Hippocampal formation (tissue), 2 donors: ENCODE measurements around the gene CDR2.
A peak's percentile ranks its signal among the peaks of the same experiment; 100 is the strongest.

Experiments
- DNase-seq, 2 donors: peaks; one replicate each; lab custom pipeline; 2025; lab: John Stamatoyannopoulos, UW

CDR2 gene

DNA sequence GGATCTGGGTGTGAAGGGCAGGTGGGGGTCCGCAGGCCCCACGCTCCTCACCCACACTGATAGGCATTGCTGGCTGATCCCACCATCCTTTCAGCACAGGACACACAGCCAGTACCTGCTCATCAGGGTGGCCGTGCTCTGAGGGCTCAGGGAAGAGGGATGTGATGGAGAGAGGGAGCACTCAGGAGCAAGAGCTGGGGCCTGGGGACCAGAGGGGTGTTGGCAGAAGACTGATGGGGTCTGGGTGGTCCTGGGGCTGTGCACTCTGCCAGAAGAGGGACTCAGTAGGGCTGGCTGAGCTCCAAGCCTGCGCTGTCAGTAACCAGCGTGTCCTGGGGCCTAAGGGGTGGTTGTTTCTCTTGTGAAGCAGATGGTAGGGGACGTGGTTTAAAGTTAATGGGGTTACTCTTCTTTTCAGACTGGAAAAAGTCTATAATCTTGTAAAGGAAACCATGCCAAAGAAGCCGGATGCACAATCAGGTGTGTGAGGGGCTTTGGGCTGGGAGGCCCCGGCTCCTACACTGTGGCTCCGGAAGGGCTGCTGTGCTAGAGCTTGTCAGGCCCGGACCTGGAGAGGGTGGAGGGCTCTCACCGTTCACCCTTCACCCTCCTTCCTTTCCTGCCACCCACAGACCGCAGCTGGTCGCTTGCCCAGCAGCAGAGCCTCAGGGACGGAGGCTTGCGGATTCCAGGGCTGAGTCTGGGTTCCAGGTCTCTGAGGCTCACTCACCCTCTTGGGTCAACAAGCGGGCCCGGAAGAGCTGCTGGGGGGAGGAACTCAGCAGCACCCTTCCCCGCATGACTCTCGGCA, 49.4 kb downstream of the CDR2 start:
- DNase-seq: no peak

DNA sequence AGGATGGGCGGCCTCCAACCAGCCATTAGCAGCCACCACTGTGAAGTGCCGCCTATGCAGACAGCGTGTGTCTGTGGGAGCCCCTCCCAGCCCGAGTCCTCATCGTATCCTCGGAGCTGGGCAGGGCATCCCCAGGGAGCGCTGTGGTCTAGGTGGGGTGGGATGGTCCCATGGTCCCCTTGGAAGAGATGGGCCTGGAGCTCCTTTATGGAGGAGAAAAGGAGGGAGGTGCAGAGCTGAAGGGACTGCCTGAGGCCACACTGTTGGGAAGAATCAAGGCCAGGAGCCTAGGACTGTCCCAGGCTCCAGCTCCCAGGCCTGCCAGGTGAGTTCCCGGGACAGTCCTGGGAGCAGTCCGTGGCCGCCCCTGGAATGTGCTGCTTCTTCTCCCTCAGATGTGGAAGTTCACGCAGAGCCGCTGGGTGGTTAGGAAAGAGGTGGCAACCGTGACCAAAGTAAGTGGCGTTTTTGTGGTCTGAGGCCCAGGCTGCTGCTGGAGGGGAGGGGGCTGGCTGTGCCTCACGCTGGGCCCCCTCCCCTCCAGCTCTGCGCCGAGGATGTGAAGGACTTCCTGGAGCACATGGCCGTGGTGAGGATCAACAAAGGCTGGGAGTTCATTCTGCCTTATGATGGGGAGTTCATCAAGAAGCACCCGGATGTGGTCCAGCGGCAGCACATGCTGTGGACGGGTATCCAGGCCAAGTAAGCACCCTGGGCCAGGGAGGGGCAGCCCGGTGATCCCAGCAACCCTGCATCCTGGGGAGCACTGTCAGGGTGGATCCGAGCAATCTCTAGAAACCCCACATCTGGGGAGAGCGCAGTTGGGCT, 50.2 kb downstream of the CDR2 start:
- no peak for DNase-seq

DNA sequence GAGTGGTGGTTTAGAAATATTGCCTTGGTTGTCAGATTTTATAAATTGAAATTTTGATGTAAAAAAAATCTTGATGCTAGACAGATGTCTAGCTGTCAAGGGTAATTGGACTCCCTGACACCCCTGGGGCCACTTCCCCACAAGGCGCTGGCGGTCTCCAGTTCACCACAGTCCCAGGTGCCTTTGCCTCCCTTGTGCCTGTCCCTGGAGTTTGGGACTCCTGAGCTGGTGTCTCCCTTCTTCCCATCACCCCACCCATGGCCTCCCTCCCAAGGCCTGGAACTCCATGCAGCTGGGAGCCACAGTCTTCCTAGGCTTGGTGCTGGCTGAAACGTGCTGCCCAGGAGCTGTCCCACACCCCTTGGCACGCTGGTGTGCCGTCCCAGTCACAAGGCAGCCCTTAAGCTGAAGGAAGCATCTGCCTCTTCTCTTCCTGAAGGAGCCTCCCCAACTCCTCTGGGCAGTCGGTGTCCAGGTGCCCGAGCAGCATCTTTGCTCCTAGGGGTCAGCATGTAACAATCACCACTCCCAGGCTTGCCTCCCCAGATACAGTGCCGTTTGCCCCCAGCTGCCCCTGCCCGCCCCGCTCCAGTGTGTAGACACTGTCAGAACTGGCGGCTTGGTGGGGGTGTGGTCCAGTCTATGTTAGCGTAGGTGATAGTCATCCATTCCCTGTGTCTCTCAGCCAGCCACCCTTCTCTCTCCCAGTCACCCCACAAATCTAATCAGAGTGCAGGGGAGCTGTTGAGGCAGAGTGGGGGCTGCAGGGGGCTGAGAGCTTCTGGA, 51.1 kb downstream of the CDR2 start:
- DNase-seq: no peak

DNA sequence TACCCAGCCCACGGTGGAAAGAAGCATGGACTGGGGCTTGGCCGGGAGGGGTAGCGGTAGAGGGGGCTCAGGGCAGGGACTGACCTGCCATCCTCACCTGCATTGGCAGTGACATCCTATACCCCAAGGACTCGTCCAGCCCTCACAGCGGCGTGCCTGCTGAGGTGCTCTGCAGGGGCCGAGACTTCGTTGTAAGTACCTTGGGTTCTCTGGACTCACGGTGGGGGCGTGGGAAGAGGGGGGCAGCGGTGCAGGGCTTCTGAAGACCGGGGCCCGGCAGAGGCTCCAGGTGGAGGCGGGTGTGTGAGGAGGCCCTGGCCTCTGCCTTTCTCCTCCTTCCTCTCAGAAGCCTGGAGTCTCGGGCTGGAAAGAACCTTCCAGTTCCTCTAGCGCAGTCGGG, 51.7 kb downstream of the CDR2 start:
- DNase-seq: no peak

DNA sequence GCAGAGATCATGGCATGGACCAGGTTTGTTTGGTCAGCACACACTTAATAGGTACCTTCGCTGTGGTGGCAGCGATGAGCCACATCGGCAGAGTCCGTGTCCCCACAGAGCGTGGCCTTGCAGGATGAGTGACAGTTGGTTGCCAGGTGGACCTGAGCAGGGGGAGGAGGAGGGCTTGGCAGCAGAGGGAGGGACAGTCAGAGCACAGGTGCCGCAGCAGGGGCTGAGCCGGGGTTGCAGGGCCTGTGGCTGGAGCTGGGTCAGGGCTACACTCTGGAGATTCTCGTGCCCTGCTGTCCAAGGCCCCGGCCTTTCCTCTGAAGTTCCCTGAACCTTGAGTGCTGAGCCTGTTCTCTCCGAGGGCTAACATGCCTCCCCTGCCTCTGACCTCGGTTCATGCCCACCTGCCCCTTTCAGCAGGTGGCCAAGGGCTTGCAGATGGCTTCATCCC, 52.4 kb downstream of the CDR2 start:
- DNase-seq: no peak

DNA sequence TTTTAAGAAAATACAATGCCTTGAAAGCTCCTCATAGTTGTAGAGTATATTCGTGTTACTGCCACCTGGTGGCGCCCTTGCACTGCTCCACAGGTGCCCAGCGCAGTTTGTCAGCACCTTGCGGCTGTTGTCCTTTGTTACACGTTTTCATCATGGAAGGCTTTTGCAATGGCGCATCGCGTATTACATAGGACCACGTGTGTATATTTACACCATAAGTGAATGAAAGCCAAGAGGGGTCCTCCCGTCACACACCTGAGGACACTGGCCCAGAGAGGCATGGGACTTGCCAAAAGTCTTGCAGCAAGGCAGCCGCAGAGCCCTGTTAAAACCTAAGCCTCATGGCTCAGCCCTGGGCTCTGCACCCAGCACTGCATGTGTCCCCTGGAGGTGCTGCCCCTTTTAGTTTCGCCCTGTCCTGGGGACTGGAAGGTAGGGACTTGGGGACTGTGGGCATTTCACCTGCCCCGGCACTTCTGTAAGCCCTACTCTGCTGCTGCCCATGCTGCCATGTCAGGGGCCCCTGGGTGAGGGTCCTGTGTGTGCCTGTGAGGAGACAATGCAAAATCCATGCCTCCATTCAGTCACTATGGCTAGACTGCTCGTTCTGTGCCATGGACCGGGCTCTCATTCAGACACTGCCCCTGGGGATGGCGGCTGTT, 52.9 kb downstream of the CDR2 start:
- DNase-seq: peak; percentile 3 to 42

DNA sequence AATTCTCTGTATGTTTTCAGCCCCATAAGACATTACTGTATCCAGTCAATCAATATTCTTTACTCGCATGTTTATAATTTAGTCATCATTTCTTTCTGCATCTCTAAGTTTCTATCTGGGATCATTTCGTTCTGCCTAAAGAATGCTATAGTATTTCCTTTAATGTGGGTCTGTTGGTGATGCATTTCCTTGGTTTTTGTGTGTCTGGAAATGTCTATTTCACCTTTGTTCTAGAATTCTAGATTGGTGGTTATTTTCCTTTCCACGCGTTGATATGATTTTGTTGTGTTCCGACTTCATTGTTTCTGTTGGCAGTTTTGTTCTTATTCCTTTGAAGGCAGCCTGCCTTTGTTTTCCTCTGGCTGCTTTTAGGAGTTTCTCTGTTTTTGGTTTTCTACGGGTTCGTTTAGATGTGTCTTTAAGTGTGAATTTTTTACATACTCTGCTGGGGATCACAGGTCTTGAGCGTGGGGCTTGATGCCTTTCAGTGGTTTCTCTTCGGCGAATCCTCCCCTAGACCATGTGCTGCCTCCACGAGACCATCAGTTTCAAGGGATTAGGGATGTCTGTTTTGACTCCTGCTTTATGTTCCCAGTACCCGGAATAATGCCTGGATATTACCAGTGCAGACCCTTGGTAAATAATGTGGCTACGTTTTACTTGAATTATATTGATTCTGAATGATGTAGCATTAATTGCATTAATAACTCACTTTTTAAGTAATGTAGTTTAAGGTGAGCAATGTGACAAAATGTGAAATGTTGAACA, 53.7 kb downstream of the CDR2 start:
- no peak for DNase-seq

DNA sequence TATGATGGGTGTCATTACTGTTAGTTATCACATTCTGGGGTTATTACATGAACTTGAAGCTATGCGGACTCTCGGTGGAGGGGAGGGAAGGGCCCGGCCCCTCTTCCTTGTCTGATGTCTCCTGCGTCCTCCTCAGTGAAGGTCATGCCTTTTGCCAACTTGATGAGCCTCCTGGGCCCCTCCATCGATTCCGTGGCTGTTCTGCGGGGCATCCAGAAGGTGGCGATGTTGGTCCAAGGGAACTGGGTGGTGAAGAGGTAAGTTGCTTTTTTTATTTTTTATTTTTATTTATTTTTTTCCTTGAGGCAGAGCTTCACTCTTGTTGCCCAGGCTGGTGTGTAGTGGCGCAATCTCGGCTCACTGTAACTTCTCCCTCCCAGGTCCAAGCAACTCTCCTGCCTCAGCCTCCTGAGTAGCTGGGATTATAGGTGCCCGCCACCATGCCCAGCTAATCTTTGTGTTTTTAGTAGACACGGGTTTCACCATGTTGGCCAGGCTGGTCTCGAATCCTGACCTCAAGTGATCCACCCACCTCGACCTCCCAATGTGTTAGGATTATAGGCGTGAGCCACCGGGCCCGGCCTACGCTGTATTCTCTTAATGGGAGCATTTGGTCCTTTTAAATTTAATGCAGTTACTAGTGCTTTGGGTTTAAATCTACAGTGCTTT, 55.6 kb downstream of the CDR2 start:
- no peak for DNase-seq

DNA sequence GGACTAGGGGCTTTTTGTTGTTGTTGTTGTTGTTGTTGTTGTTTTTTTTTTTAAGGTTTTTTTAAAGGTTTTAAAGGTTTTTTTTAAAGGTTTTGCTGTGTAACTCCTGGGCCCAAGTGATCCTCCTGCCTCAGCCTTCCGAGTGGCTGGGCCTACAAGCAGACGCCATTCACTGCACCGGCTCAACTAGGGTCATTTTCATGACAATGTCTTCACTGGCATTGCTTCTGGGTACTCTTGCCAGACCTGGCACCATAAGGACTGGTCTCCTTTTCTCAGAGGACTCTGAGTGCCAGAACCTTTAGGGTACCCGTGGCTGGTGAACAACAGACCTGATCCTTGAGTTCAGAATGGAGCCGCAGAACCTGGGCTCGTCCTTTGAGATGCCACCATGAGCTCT, 56.8 kb downstream of the CDR2 start:
- no peak for DNase-seq

DNA sequence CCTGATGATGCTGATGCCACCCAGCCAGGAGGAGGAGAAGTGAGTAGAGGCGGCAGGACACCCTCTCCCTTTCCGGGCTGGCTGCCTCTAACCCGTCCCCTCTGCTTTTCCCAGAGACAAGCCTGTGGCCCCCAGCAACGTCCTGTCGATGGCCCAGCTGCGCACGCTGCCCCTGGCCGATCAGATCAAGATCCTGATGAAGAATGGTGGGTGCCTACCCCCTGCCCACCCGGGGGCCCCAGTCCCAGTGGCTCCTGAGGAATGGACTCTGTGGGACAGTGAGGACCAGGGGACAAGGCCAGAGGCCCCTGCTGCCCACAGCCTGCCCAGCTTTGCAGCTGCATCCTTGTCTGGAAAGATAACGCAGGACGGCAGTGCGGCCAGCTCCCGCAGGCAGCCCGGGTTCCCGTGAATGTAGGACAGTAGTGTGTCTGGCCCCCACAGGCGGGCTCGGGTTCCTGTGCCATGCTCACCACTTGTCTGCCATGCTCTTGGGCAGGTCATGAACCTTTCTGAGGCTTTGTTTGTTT, 57.4 kb downstream of the CDR2 start:
- no peak for DNase-seq

DNA sequence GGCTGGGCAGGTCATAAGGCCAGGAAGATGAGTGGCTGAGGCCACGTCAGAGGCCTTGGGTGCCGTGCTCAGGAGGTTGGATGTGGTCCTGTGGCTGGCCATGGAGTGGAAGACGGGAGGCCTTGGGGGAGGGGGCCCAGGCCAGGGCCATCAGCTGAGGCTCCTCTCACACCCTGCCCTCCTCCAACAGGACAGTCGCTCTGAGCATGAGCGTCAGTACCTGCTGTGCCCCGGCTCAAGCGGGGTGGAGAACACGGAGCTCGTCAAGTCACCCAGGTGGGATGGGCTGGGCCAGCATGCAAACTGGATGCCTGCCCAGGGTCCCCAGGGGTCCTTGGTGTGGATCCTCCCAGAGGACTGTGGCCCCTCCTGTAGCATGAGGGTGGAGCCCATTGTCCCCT, 58.0 kb downstream of the CDR2 start:
- DNase-seq: no peak

DNA sequence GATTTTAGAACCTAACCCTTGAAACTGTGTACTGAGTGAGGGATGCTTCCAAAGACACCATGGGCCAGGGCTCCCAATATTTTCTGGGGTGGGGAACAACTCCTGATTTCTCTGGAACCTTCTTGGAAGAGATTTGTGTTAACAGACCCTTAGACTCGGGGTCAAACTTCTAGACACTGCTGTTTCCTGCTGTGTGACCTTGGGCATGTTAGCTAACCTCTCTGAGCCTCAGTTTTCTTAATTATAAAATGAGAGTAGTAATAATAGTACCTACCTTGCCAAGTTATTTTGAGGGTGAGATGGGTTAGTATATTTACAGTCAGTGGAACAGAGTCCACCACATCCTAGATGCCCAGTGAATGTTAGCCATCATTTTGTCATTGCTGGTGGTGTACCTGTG, 58.4 kb downstream of the CDR2 start:
- no peak for DNase-seq

DNA sequence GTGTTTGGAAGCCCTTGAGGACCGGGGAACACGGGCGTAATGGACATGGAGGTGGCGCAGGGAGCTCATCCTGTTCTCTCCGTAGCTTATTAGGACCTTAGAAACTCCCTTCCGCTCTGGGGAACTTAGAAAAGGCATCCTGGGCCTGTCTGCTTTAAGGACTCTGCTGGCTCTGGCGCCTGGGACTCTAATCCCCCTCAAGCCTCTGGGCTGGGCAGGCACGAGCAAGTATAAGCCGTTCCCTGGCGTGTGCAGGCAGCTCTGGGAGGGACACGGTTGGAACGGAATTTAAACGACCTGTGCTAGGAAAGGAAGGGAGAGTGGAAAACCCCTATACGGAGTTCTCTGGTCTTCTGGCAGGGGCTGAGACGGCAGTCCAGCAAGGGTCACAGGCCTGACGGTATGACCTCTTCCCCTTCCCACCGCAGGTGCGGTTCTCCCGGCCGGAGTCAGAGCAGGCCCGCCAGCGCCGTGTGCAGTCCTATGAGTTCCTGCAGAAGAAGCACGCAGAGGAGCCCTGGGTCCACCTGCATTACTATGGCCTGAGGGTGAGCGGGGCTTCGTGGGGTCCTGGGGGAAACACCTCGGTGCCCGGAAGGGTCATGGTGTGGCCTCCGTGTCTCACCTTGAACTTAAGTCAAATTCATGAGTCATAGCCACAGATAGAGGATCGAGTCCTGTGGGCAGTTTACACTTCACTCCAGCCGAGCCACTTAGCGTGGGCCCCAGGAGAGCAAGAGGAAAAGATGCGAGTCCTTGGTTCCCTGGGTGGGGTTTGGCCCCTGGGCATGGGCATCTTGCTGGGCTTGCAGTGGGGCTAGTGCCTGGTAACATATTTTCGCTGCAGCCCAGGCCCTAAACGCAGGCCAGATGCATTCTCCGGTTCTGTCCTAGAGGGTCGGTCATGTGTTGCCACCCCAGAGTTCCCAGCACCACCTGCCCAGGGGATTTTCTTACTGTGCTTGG, 59.5 kb downstream of the CDR2 start:
- DNase-seq: no peak

DNA sequence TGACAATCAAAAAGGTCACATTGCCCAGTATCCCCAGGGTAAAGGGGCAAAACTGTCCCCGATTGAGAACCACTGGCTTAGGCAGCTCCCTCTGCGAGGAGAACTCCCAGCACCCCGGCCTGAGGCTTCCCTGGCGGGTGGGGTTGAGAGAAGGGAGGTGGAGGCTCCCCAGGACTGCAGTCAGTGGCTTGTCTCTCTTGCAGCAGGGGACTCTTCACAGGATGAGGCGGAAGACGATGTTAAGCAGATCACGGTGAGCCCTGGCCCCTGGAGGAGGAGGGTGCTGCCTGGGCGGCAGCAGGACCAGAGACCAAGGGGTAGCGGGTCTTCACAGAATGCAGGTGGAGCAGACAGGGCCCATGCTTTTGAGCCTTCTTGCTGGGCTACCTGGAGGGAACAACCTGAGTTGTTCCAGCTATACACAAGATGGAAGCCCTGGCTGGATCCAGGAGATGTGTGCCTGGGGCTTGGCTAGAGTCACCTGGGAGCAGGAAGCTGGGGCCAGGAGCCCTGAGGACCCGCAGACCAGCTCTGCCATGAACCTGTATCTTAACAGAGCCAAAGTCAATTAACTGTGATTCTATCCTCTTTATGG, 60.4 kb downstream of the CDR2 start:
- no peak for DNase-seq

DNA sequence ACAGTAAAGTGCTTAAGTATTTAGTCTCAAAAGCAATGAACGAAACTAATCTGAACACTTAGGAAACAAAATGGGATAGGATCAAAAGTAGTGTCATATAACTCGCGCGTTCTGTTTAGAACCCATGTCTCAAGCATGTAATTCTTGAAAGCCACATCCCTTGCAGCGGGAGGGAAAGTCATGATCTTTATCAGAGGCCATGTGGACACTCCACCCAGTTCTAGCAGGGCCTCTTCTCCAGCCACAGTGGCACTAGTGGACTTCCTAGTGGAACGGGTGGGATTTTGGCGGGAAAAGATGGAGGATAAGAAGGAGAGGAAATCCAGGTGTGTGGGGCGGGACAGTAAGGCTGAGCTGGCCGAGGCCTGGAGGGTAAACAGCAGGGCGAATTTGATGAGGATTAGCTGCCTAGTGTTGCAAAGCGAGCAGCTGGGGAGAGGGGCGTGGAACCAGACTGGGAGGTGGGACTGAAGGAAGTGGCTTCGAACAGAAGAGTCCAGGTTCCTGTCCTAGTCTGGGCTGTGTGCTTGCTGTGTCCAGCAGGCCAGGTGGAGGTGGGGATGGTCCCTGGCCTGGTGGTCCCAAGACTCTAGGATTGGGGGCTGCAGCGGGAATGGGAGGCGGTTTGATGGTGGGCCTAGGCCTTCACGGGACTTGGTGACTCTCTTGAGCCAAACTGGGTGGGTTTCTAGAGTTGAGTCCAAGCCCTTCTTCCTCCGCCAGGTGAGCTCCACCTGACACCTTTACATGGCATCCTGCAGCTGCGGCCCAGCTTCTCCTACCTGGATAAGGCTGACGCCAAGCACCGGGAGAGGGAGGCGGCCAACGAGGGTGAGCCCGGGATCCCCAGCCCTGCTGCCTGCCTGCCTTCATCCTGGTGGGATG, 61.3 kb downstream of the CDR2 start:
- DNase-seq: no peak

DNA sequence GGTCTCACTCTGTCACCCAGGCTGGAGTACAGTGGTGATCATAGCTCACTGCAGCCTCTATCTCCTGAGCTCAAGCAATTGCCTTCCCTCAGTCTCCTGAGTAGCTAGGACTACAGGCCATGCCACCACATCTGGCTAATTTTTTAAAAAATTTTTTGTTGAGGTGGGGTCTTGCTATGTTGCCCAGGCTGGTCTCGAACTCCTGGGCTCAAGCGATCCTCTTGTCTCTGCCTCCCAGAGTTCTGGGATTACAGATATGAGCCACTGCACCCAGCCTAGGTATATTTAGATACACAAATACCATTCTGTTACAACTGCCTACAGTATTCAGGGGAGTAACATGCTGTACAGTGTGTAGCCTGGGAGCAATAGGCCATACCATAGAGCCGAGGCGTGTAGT, 62.9 kb downstream of the CDR2 start:
- no peak for DNase-seq

DNA sequence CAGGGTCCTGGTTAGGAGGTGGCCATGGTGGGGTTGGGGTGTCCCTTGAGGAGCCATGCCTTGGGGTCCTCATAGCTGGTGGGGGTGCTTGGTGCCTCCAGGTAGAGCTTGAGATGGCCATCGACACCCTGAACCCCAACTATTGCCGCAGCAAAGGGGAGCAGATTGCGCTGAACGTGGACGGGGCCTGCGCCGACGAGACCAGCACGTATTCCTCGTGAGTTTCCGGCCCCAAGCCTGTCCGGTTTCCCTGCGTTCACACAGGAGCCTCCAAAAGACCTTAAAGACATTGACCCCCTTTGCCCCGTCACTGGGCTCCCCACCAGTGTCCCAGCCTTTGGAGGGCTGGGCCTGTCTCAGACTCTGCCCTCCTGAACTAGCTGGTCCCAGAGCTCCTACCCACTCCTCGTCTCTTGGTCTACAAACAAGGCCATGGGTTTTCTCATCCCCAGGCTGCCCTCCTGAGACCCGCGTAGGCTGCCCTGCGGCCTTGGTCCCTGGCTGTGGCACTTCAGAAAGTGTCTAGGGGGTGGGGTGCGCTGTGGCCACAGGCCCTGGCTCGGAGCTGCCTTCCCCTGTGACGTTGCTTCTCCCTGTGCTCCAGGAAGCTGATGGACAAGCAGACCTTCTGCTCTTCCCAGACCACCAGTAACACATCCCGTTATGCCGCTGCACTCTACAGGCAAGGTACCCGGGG, 65.4 kb downstream of the CDR2 start:
- DNase-seq: no peak
